MM.1S (cell line): Measurements from ENCODE around the gene AGAP1.

Source experiments
- CTCF ChIP-seq: fragments of 300-600 bp; sonication (generic); IDR thresholded peaks from 2 replicates; pipeline ENCODE4 v1.5.1; 2016; ENCODE audit warnings: antibody characterized with exemption, low read length, mixed read lengths
- EZH2 ChIP-seq: fragments of 300-600 bp; sonication (generic); optimal IDR thresholded peaks from 2 replicates; pipeline ENCODE3; 2017; ENCODE audit warnings: low read depth, mild to moderate bottlenecking, antibody characterized with exemption, low read length, mixed read lengths

- TF ChIP-seq CTCF (no peak), EZH2 (no peak)
These were observed 495.7 kb downstream of the AGAP1 start for GRCh38 chr2:235989591-235989990.
